ENCODE results near the gene DRAP1. TPM values are rescaled to one million over a fixed set of nuclear protein-coding genes. Genes with fewer than 3 reads are reported as not detected.

DRAP1 gene
- total and polyA plus RNA-seq, 9 of the 15 experiments (the other 6 are each of a cell fraction or from before 2014, with no cell fraction given), result 9.6 to 200 (median 92.9) TPM

DNA sequence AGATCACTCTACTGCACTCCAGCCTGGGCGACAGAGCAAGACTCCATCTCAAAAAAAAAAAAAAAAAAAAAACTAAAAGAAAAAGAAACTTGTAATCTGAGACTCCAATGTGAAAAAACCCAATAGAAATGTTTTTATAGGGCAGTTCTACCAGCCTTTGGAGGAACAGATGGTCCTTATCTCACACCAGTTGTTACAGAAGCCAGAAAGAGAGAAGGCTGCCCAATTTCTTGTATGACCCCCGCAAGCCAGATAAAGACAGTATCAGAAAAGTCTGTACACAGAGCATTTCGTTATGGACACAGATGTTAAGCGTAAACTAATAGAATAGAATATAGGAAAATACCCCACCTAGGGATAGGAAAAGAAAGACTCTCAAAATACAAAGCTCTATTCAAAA, 14.8 kb downstream of the DRAP1 start (continued):
- TF ChIP-seq, protein P1, sequence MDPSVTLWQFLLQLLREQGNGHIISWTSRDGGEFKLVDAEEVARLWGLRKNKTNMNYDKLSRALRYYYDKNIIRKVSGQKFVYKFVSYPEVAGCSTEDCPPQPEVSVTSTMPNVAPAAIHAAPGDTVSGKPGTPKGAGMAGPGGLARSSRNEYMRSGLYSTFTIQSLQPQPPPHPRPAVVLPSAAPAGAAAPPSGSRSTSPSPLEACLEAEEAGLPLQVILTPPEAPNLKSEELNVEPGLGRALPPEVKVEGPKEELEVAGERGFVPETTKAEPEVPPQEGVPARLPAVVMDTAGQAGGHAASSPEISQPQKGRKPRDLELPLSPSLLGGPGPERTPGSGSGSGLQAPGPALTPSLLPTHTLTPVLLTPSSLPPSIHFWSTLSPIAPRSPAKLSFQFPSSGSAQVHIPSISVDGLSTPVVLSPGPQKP (CRISPR knock-in tag; IDR thresholded peaks at IDR 0.05), result no peak
- TF ChIP-seq SREBF1 (IDR thresholded peaks at IDR 0.05; ENCODE audit: borderline replicate concordance, low read depth, low read length), result no peak
- no peak for TF ChIP-seq SMARCB1 (IDR thresholded peaks at IDR 0.05; ENCODE audit: insufficient read length, low read depth)
- TF ChIP-seq ZNF778 (CRISPR knock-in tag; IDR thresholded peaks at IDR 0.05), result no peak
- TF ChIP-seq GATA2 (CRISPR knock-in tag; IDR thresholded peaks at IDR 0.05), result peak; percentile 47; the same call in 1 of the 2 replicates
- TF ChIP-seq, protein P2, sequence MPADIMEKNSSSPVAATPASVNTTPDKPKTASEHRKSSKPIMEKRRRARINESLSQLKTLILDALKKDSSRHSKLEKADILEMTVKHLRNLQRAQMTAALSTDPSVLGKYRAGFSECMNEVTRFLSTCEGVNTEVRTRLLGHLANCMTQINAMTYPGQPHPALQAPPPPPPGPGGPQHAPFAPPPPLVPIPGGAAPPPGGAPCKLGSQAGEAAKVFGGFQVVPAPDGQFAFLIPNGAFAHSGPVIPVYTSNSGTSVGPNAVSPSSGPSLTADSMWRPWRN (IDR thresholded peaks at IDR 0.05; ENCODE audit: low read depth), result no peak
- TF ChIP-seq SMARCE1 (IDR thresholded peaks at IDR 0.05), result 0 out of 2 replicates have a peak, but pooled peaks have one; percentile 11
- TF ChIP-seq MAFF (IDR thresholded peaks at IDR 0.05; ENCODE audit: low read length), result no peak
- peak; percentile 93 for TF ChIP-seq CBFA2T2 (conservative IDR thresholded peaks at IDR 0.05)
- TF ChIP-seq ZEB2 (IDR thresholded peaks at IDR 0.05), result no peak
- TF ChIP-seq ZNF263 (CRISPR knock-in tag; IDR thresholded peaks at IDR 0.05; ENCODE audit: borderline replicate concordance), result no peak
- no peak for TF ChIP-seq PHF21A (IDR thresholded peaks at IDR 0.05; ENCODE audit: borderline replicate concordance, low read depth)
- no peak for TF ChIP-seq MAFG (tag; conservative IDR thresholded peaks at IDR 0.05)
- TF ChIP-seq ZNF449 (CRISPR knock-in tag; IDR thresholded peaks at IDR 0.05), result no peak
- TF ChIP-seq ZBTB7A (IDR thresholded peaks at IDR 0.05; ENCODE audit: borderline replicate concordance, control insufficient read depth, low read depth, low read length), result no peak
- TF ChIP-seq, protein P3, sequence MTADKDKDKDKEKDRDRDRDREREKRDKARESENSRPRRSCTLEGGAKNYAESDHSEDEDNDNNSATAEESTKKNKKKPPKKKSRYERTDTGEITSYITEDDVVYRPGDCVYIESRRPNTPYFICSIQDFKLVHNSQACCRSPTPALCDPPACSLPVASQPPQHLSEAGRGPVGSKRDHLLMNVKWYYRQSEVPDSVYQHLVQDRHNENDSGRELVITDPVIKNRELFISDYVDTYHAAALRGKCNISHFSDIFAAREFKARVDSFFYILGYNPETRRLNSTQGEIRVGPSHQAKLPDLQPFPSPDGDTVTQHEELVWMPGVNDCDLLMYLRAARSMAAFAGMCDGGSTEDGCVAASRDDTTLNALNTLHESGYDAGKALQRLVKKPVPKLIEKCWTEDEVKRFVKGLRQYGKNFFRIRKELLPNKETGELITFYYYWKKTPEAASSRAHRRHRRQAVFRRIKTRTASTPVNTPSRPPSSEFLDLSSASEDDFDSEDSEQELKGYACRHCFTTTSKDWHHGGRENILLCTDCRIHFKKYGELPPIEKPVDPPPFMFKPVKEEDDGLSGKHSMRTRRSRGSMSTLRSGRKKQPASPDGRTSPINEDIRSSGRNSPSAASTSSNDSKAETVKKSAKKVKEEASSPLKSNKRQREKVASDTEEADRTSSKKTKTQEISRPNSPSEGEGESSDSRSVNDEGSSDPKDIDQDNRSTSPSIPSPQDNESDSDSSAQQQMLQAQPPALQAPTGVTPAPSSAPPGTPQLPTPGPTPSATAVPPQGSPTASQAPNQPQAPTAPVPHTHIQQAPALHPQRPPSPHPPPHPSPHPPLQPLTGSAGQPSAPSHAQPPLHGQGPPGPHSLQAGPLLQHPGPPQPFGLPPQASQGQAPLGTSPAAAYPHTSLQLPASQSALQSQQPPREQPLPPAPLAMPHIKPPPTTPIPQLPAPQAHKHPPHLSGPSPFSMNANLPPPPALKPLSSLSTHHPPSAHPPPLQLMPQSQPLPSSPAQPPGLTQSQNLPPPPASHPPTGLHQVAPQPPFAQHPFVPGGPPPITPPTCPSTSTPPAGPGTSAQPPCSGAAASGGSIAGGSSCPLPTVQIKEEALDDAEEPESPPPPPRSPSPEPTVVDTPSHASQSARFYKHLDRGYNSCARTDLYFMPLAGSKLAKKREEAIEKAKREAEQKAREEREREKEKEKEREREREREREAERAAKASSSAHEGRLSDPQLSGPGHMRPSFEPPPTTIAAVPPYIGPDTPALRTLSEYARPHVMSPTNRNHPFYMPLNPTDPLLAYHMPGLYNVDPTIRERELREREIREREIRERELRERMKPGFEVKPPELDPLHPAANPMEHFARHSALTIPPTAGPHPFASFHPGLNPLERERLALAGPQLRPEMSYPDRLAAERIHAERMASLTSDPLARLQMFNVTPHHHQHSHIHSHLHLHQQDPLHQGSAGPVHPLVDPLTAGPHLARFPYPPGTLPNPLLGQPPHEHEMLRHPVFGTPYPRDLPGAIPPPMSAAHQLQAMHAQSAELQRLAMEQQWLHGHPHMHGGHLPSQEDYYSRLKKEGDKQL (CRISPR knock-in tag; IDR thresholded peaks at IDR 0.05; ENCODE audit: borderline replicate concordance), result no peak
- peak; percentile 80 for TF ChIP-seq TCF3 (CRISPR knock-in tag; IDR thresholded peaks at IDR 0.05)
- TF ChIP-seq ZNF347 (CRISPR knock-in tag; IDR thresholded peaks at IDR 0.05; ENCODE audit: low read depth), result no peak
- no peak for TF ChIP-seq ZNF121 (CRISPR knock-in tag; conservative IDR thresholded peaks at IDR 0.05)
- no peak for TF ChIP-seq BRD4 (IDR thresholded peaks at IDR 0.05)
- no peak for TF ChIP-seq HNRNPL (IDR thresholded peaks at IDR 0.05; ENCODE audit: low read depth, low read length)
- no peak for TF ChIP-seq POU5F1 (IDR thresholded peaks at IDR 0.05; ENCODE audit: borderline replicate concordance, low read depth, low read length, partially characterized antibody)
